Choroid plexus epithelial cell (primary cell): ENCODE results near the gene PRSS35.
"Not testable (repeated sequence)": the region's sequence is repeated elsewhere in the genome, so short reads cannot be mapped to it uniquely, and the experiment has no call there.

ENCODE experiments used
- DNase-seq: peaks from one replicate; pipeline ENCODE4 v3.0.0-alpha.2; 2010; ENCODE audit warnings: low read depth
- H3K4me3 ChIP-seq: 2 replicates; pipeline ENCODE4 v1.5.1; 2011; ENCODE audit warnings: low read depth, mild to moderate bottlenecking, control low read depth, low read length, moderate library complexity
- TF ChIP-seq, protein P1 (sequence below): conservative IDR thresholded peaks from 2 replicates; pipeline ENCODE4 v1.5.1; 2011; ENCODE audit warnings: low read depth, mild to moderate bottlenecking, control low read depth, inconsistent platforms, low read length, moderate library complexity

The PRSS35 gene

DNA sequence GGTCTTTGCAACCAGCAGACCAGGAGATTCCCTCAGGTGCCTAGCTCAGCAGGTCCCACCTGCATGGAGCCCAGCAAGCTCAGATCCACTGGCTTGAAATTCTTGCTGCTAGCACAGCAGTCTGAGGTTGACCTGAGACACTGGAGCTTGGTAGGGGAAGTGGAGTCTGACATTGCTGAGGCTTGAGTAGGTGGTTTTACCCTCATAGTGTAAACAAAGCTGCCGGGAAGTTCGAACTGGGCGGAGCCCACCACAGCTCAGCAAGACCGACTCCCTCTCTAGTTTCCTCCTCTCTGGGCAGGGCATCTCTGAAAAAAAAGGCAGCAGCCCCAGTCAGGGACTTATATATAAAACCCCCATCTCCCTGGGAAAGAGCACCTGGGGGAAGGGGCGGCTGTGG, 34.3 kb downstream of the PRSS35 start:
- no peak overlapping the region for H3K4me3 ChIP-seq
- DNase-seq: peak; percentile 58
- TF ChIP-seq, protein P1, sequence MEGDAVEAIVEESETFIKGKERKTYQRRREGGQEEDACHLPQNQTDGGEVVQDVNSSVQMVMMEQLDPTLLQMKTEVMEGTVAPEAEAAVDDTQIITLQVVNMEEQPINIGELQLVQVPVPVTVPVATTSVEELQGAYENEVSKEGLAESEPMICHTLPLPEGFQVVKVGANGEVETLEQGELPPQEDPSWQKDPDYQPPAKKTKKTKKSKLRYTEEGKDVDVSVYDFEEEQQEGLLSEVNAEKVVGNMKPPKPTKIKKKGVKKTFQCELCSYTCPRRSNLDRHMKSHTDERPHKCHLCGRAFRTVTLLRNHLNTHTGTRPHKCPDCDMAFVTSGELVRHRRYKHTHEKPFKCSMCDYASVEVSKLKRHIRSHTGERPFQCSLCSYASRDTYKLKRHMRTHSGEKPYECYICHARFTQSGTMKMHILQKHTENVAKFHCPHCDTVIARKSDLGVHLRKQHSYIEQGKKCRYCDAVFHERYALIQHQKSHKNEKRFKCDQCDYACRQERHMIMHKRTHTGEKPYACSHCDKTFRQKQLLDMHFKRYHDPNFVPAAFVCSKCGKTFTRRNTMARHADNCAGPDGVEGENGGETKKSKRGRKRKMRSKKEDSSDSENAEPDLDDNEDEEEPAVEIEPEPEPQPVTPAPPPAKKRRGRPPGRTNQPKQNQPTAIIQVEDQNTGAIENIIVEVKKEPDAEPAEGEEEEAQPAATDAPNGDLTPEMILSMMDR: no peak

DNA sequence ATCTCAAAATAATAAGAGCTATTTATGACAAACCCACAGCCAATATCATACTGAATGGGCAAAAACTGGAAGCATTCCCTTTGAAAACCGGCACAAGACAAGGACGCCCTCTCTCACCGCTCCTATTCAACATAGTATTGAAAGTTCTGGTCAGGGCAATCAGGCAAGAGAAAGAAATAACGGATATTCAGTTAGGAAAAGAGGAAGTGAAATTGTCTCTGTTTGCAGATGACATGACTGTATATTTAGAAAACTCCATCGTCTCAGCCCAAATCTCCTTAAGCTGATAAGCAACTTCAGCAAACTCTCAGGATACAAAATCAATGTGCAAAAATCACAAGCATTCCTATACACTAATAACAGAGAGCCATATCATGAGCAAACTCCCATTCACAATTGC, 38.1 kb downstream of the PRSS35 start:
- H3K4me3 ChIP-seq, DNase-seq: not testable (repeated sequence)

DNA sequence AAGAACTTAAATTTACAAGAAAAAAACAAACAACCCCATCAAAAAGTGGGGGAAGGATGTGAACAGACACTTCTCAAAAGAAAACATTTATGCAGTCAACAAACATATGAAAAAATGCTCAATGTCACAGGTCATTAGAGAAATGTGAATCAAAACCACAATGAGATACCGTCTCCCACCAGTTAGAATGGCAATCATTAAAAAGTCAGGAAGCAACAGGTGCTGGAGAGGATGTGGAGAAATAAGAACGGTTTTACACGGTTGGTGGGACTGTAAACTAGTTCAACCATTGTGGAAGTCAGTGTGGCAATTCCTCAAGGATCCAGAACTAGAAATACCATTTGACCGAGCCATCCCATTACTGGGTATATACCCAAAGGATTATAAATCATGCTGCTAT, 39.4 kb downstream of the PRSS35 start:
- H3K4me3 ChIP-seq, DNase-seq: not testable (repeated sequence)

DNA sequence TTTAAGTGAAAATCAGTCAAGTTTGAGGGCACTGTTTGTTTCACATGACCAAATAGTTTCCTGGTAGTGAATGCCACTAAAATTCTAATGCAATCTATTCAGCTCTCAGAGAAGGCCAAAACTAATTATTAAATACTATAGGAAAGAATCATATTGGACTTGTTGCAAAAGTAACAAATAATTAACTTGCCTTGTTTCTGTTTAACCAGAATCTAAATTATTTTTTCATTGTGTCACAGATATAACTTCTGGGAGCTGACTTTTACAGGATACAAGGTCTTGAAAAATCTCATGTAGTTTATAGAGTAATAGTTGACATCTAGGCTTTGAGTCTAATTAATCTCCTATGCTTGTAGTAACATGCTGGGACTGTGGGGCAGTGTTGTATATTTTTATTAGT, 44.5 kb downstream of the PRSS35 start:
- no peak overlapping the region for H3K4me3 ChIP-seq
- TF ChIP-seq, protein P1: no peak
- no peak for DNase-seq

DNA sequence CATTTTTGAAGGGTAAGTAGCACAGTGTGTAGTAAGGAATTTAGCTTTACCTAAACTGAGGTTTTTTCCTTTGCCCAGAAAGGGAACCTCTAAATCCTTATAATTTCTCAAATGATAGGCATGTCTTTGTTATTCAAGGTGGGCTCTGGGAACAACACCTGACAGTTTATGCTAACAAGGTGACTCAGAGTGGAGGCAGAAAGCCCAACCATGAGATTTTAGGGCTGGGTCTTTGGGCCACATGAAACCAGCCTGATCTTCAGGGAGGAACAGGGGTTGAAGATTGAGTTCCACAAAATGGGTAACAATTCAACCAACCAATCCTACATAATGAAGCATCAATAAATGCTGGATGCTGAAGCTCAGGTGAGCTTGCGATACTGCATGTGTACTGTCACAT, 46.6 kb downstream of the PRSS35 start:
- no peak for DNase-seq
- TF ChIP-seq, protein P1: no peak
- H3K4me3 ChIP-seq: no peak overlapping the region

DNA sequence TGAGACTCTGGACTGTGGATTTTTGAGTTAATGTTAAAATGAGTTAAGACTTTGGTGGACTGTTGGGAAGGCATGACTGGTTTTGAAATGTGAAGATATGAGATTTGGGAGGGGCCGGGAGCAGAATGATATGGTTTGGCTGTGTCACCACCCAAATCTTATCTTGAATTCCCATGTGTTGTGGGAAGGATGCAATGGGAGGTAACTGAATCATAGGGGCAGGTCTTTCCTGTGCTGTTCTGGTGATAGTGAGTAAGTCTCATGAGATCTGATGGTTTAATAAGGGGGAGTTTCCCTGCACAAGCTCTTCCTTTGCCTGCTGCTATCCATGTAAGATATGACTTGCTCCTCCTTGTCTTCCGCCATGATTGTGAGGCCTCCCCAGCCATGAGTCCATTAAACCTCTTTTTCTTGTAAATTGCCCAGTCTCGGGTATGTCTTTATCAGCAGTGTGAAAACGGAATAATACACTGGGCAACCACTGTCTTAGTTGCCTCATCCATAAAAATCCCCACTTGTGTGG, 59.4 kb downstream of the PRSS35 start:
- not testable (repeated sequence) for H3K4me3 ChIP-seq, DNase-seq

DNA sequence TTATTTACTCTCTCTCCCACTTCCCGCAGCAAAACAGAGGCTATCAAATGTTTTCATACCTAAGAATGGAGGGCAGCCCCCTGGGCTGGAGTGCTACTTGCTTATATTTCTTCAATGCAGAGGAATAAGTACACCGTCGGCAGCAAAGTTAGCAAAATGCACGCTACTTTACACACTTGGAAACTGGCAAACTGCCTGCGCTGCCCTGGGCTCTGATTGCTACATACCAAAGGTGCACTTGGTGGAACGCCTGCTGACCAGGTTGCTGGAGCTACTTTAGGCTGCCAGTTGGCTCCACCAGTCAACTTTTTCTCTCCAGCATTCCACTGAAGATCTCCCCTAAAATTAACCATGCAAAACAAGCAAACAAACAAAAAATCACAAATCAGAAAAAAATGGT, 62.4 kb downstream of the PRSS35 start:
- TF ChIP-seq, protein P1: no peak
- no peak for DNase-seq

More for the DNA sequence above, 62.4 kb downstream of the PRSS35 start:
- H3K4me3 ChIP-seq: no peak overlapping the region
